Eye (tissue), 1 donor: Measurements from ENCODE around the gene ATP6V1G1.

Experiments
- DNase-seq: peaks from one replicate; pipeline ENCODE4 v3.0.0-alpha.2; 2015

ATP6V1G1 gene

GRCh38 chr9:114613087-114613486 is 25.5 kb downstream of the ATP6V1G1 start:
- no peak for DNase-seq

- no peak for DNase-seq
These were observed 26.4 kb downstream of the ATP6V1G1 start for GRCh38 chr9:114613919-114614318.

- no peak for DNase-seq
These were observed 26.8 kb downstream of the ATP6V1G1 start for GRCh38 chr9:114614373-114614772.

- DNase-seq, result no peak
These were observed 29.3 kb downstream of the ATP6V1G1 start for GRCh38 chr9:114616684-114617520.

- peak; percentile 29 for DNase-seq
These were observed 31.7 kb downstream of the ATP6V1G1 start for GRCh38 chr9:114619191-114619761.

GRCh38 chr9:114621561-114621960 is 34.0 kb downstream of the ATP6V1G1 start:
- no peak for DNase-seq

DNA sequence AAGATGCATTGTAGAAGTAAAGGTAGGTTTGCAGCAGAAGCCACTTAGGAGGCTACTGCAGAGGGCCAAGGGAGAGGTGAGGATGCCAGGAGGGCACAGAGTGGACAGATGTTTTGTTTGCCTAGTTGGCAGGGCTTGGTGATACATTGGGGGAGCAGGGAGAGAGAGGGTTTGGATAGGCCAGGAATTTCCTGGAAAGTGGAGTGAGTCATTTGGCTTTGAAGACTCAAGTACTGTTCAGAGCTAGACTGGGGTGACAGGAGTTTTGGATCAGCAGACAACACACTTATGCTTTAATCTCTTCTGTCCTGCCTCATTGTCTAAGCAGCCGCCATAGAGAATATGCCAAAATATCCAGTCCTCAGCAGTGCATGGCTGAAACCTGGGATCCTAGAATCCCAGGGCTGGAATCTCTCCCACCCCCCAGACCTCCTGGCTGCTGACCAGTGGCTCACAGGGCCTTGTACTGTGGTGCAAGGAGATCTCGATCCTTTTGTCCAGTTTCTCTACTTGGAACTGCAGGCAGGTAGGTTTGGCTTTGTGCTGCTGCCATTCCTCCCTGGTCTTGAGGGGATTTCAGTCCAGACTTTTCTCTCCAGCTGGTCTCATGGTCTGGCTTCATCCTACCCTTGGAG is 34.5 kb downstream of the ATP6V1G1 start:
- DNase-seq, result no peak

GRCh38 chr9:114624677-114625076 is 37.1 kb downstream of the ATP6V1G1 start:
- DNase-seq, result no peak

DNA sequence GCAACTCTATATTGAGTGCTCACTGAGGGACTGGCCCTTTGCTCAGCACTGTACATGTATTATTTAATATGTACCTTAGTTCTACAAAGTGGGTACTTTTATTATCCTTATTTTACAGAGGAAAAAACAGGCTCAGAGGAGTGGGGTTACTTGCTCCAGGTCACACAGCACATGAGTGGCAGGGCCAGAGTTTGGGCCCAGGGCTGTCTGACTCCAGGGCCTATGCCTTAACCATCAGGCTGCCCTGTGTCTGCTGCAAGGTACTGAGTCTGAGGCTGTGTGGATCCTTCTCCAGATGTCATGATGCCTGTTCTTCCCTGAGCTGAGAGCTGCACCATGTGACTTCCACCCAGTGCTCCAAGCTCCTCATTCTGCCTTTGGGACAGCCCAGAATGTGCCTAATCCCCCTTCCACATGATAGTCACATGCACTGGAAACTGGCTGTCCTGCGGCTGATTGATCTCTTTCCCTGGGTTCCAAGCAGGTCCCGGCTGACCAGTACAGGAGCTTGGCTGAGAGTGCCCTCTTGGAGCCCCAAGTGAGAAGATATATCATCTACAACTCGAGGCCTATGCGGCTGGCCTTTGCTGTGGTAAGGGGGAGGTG is 38.9 kb downstream of the ATP6V1G1 start:
- DNase-seq, result no peak

GRCh38 chr9:114627553-114627952 is 40.0 kb downstream of the ATP6V1G1 start:
- no peak for DNase-seq

DNA sequence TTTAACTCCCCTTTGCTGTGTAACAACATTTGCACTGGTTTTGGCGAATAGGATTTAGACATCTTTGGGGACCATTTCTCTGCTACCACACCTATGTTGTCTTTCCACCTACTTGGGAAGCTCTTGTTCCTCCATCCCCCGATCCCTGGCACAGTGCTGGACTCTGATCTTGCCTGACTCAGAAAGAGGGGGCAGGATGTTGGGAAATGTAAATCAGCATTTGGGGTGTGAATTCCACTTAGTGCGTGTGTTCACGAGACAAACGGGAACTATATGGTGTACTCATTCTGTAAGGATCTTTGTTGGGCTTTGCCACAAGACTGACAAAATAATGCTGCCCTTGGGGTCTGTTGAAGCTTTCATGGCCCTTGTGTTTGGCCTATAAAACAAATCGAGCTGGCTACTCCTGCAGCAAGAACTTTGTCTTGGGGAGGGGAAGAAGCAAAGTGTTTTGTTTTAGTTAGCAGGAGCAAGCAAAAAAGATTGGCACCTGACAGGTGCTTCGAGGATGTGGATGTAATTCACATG is 42.1 kb downstream of the ATP6V1G1 start:
- no peak for DNase-seq

DNA sequence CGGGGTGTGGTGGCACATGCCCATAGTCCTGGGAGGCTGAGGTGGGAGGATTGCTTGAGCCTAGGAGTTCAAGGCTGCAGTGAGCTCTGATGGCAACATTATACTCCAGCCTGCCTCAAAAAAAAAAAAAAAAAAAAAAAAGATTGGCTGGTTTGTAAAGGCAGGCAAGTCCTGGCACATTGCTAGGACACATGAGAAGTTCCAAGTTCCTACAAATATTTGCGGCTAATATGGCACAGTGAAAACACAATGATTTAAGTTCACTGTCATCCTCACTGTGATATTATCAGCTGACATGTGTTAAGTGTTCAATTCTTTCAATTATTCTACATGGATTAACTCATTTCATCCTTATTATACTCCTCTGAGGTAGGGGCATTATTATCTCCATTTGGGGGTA is 43.6 kb downstream of the ATP6V1G1 start:
- no peak for DNase-seq

DNA sequence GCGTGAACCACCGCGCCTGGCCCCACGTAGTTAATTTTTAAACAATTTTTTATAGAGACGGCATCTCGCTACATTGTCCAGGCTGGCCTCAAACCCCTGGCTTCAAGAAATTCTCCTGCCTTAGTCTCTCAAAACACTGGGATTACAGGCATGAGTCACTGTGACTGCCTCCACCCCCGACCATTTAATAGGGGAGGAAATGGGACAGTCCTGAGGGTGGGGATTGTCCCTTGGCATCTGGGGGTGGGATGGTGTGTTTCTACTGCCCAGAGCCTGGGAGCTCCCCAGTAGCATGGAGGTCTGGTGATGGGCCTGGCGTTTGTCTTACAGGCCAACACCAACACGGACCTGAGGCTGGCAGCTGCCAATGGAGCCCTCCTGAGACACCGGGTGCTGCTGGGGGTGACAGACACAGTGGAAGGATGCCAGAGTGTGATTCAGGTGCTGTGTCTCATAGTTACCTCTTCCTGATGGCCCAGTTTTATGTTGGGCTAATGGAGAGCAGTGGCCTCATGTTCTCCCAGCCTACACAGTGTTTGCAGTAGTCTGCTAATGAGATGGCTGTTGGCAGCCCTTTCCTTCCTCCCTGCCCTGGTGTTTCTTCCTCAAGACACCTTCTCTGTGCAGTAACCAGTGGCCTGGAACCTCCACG is 46.0 kb downstream of the ATP6V1G1 start:
- DNase-seq, result no peak

DNA sequence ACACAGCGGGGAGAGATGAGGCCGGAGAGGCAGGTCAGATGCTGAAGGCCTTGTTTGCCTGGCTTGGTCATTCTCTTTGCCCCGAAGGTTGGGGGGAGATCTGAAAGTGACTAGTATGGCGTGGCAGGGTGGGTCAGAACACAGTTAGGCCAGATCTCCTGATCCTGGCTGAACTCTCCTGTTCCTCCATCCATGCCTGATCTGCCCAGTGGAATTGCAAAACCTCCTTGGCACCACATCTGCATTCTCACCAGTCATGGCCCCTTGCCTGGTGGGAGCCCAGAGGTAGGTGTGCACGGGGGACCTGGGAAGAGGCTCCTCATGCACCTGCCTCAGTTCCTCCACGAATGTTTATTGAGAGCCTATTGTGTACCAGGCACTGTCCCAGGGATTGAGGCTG is 46.8 kb downstream of the ATP6V1G1 start:
- DNase-seq, result no peak

DNA sequence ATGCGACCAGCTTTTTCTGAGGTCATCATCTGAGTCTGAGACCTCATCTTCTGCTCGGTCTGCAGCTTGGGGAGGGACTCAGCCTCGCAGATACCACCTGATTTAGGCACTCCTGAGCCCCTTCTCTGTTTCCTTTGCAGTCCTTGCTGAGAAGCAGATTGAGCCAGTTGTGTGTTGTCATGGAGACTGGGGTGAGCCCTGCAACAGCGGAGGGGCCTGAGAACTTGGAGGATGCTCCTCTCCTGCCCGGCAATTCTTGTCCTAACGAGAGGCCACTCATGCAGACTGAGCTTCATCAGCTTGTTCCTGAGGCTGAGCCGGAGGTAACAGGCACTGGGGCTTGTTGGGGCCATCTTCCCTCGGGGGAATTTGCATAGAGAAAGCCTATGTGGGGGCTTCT is 50.8 kb downstream of the ATP6V1G1 start:
- DNase-seq, result no peak

DNA sequence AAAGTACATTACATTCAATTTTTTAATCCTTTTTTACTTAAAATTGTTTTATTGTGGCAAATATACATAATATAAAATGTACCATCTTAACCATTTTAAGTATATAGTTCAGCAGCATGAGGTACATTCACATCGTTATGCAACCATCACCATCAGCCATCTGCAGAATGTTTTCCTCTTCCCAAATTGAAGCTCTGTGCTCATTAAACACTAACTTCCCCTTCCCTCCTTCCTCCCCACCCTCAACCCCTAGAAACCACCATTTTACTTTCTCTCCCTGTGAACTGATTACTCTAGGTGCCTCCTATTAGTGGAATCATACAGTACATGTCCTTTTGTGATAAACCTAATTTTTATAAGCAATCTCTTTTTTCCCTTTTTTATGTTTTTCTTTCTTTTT is 54.4 kb downstream of the ATP6V1G1 start:
- DNase-seq, result no peak

DNA sequence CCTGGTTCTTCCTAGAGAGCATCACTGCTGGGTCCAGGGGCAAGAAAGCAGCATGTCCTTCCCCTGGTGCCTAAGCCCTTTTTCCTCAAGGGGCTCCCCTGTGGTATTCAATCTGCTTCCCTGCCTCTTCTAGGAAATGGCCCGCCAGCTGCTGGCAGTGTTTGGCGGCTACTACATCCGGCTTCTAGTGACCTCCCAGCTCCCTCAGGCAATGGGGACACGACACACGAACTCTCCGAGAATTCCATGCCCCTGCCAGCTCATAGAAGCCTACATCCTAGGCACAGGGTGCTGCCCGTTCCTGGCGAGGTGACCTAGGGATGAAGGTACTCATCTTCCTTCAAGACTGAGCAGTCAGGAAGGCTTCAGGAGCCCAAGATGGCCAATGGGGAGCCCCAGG is 55.4 kb downstream of the ATP6V1G1 start:
- no peak for DNase-seq

- DNase-seq, result no peak
These were observed 56.3 kb downstream of the ATP6V1G1 start for GRCh38 chr9:114643896-114644295.
